PC-3 (cell line): Measurements from ENCODE around the gene HIRA. TPM values are rescaled to one million over a fixed set of nuclear protein-coding genes. Genes with fewer than 3 reads are reported as not detected.

Source experiments
- ATAC-seq: fragments of 200-7000 bp; cut with Tn5 transposase; 2 replicates; pipeline ENCODE4 v1.9.1; 2020; ENCODE audit warnings: mild to moderate bottlenecking, moderate library complexity
- BruUV-seq: library from RNA; stranded (reverse); fragments of 400-500 nt; replicated peaks from 2 replicates; lab custom pipeline; 2021; lab: Mats Ljungman, UMichigan
- CTCF ChIA-PET: fragments of 300-600 bp; sonication (Branson Sonifier 250); formaldehyde crosslinking; loops from one replicate; lab custom pipeline; 2022; ENCODE audit warnings: antibody characterized with exemption; lab: Charles Lee
- POLR2A ChIA-PET: fragments of 300-600 bp; sonication (Branson Sonifier 250); formaldehyde crosslinking; loops from one replicate; lab custom pipeline; 2022; ENCODE audit warnings: antibody characterized with exemption; ENCODE audit not compliant: unreplicated experiment; lab: Charles Lee
- DNase-seq: peaks from one replicate; pipeline ENCODE4 v3.0.0-alpha.2; 2015
- H2AFZ ChIP-seq: fragments of 300-600 bp; sonication (generic); 2 replicates; pipeline ENCODE4 v1.6.0; 2016; ENCODE audit warnings: antibody characterized with exemption, low read length
- H3F3A ChIP-seq: fragments of 300-600 bp; sonication (generic); one replicate; pipeline ENCODE4 v1.6.0; 2017; ENCODE audit warnings: antibody characterized with exemption, low read length, control low read depth, mild to moderate bottlenecking; ENCODE audit not compliant: unreplicated experiment
- H3K27ac ChIP-seq: fragments of 300-600 bp; sonication (generic); 2 replicates; pipeline ENCODE4 v1.5.1; 2016; ENCODE audit warnings: mild to moderate bottlenecking, low read length
- H3K27me3 ChIP-seq: fragments of 300-600 bp; sonication (generic); 2 replicates; pipeline ENCODE4 v1.6.1; 2016; ENCODE audit warnings: low read length, mixed read lengths
- H3K36me3 ChIP-seq: fragments of 300-600 bp; sonication (generic); 2 replicates; pipeline ENCODE4 v1.6.1; 2016; ENCODE audit warnings: low read depth, mixed run types, low read length, mixed read lengths
- H3K4me1 ChIP-seq: fragments of 300-600 bp; sonication (generic); 2 replicates; pipeline ENCODE4 v1.5.1; 2016; ENCODE audit warnings: low read length; ENCODE audit not compliant: insufficient read depth
- H3K4me2 ChIP-seq: fragments of 300-600 bp; sonication (generic); 2 replicates; pipeline ENCODE4 v1.6.0; 2016; ENCODE audit warnings: low read length
- H3K4me3 ChIP-seq: fragments of 300-600 bp; sonication (generic); 2 replicates; pipeline ENCODE4 v1.5.1; 2016; ENCODE audit warnings: mild to moderate bottlenecking, low read length, mixed read lengths
- H3K79me2 ChIP-seq: fragments of 300-600 bp; sonication (generic); 2 replicates; pipeline ENCODE4 v1.6.1; 2017; ENCODE audit warnings: low read length, mixed read lengths
- H3K9ac ChIP-seq: fragments of 300-600 bp; sonication (generic); 2 replicates; pipeline ENCODE4 v1.6.0; 2016; ENCODE audit warnings: mild to moderate bottlenecking, low read length
- H3K9me2 ChIP-seq: fragments of 300-600 bp; sonication (generic); replicated peaks from 2 replicates; pipeline ENCODE4 v1.6.1; 2016; ENCODE audit warnings: mixed run types, low read length, mixed read lengths
- H3K9me3 ChIP-seq: fragments of 300-600 bp; sonication (generic); 2 replicates; pipeline ENCODE4 v1.6.1; 2016; ENCODE audit warnings: low read length, mixed read lengths
- H4K20me1 ChIP-seq: fragments of 300-600 bp; sonication (generic); 2 replicates; pipeline ENCODE4 v1.6.1; 2016; ENCODE audit warnings: low read length, mixed read lengths
- CTCF ChIP-seq: fragments of 300-600 bp; sonication (generic); conservative IDR thresholded peaks from 2 replicates; pipeline ENCODE4 v1.5.1; 2017; ENCODE audit warnings: antibody characterized with exemption, low read depth, mild to moderate bottlenecking, low read length
- EZH2 ChIP-seq: fragments of 300-600 bp; sonication (generic); IDR thresholded peaks from one replicate; pipeline ENCODE4 v1.6.1; 2017; ENCODE audit warnings: antibody characterized with exemption, mild to moderate bottlenecking, low read length; ENCODE audit not compliant: unreplicated experiment
- EZH2phosphoT487 ChIP-seq: fragments of 300-600 bp; sonication (generic); IDR thresholded peaks from 2 replicates; pipeline ENCODE4 v1.6.1; 2018; ENCODE audit warnings: mild to moderate bottlenecking, antibody characterized with exemption, low read length, borderline replicate concordance
- intact Hi-C: fragments of 100-400 bp; cut with micrococcal nuclease; formaldehyde crosslinking; loops from 2 replicates; pipeline ENCODE4 v1.9.0; 2023
- total RNA-seq: library from RNA; depleted of rRNA; stranded (reverse); fragments of >200 nt; gene quantifications from 2 replicates; pipeline ENCODE4 v1.2.3, GENCODE V29; 2014

Gene HIRA
- total RNA-seq, 1 experiment from 2014 or later: 12.4 TPM

- peaks cover 47% of the 10 kb centered on the region for H3K4me1 ChIP-seq
- no peaks in the 10 kb centered on the region for H3F3A ChIP-seq
- ATAC-seq: 0 out of 2 replicates have a peak, but pooled peaks have one; percentile 11
- ChIA-PET CTCF (no interaction called here), POLR2A (interaction anchor here (0.6 kb wide), 1 partner anchor 157 kb away, joined by 3 read pairs; the partner anchor contains the start of gene C22orf39)
- H3K27ac ChIP-seq: peak overlapping the region; percentile 14; the same call in 1 of the 2 replicates
- H3K27me3 ChIP-seq: no peaks in the 10 kb centered on the region
- intact Hi-C loops: loop anchor here (2.0 to 5.0 kb wide), 2 partner anchors 18 to 73 kb away; no protein-coding TSS in a partner anchor
- no peaks in the 10 kb centered on the region for H4K20me1 ChIP-seq
- no peaks in the 10 kb centered on the region for H3K36me3 ChIP-seq
- H3K9me2 ChIP-seq: no peaks in the 10 kb centered on the region
- peak overlapping the region; percentile 75 for H3K9ac ChIP-seq
- H2AFZ ChIP-seq: peak overlapping the region; percentile 86
- peak overlapping the region; percentile 100 for H3K4me2 ChIP-seq
- no peak for TF ChIP-seq CTCF
- no peak for TF ChIP-seq EZH2
- TF ChIP-seq EZH2phosphoT487: no peak
- BruUV-seq: TSS peak; percentile 42
- H3K4me3 ChIP-seq: peak overlapping the region; percentile 86
- H3K9me3 ChIP-seq: no peaks in the 10 kb centered on the region
- DNase-seq: no peak
- H3K79me2 ChIP-seq: peaks cover 11% of the 10 kb centered on the region
Measured at GRCh38 chr22:19290400-19291217, 140.9 kb downstream of the HIRA start.

- ChIA-PET CTCF (no interaction called here), POLR2A (no interaction called here)
- Histone ChIP-seq H3K27ac (peak overlapping the region; percentile 14; the same call in 1 of the 2 replicates), H3K9me2 (no peaks in the 10 kb centered on the region), H4K20me1 (no peaks in the 10 kb centered on the region), H3K36me3 (no peaks in the 10 kb centered on the region), H3K79me2 (peaks cover 11% of the 10 kb centered on the region), H3F3A (no peaks in the 10 kb centered on the region), H3K27me3 (no peaks in the 10 kb centered on the region), H3K4me1 (peaks cover 47% of the 10 kb centered on the region), H3K4me2 (peak overlapping the region; percentile 100), H3K4me3 (peak overlapping the region; percentile 86; the same call in 1 of the 2 replicates), H3K9ac (no peak overlapping the region), H2AFZ (peak overlapping the region; percentile 86; the same call in 1 of the 2 replicates), H3K9me3 (no peaks in the 10 kb centered on the region)
- intact Hi-C loops: loop anchor here (2.0 to 5.0 kb wide), 2 partner anchors 17 to 72 kb away; no protein-coding TSS in a partner anchor
- ATAC-seq (peak; percentile 19; the same call in 1 of the 2 replicates), DNase-seq (peak; percentile 62)
- TF ChIP-seq CTCF (no peak), EZH2 (no peak), EZH2phosphoT487 (no peak)
- no TSS peak for BruUV-seq
Measured at GRCh38 chr22:19289475-19290161, 141.9 kb downstream of the HIRA start.
